Mesodermal cell (in vitro differentiated cells): ENCODE results near the gene KIAA1217.
A peak's percentile ranks its signal among the peaks of the same experiment; 100 is the strongest.

Experiments used
- H3K27ac ChIP-seq: 2 replicates; pipeline ENCODE4 v1.7.0; 2013; ENCODE audit warnings: mild to moderate bottlenecking, low read depth, low read length, moderate library complexity; ENCODE audit not compliant: severe bottlenecking
- H3K36me3 ChIP-seq: 2 replicates; pipeline ENCODE4 v1.7.1; 2013; ENCODE audit warnings: mild to moderate bottlenecking, low read length, moderate library complexity; ENCODE audit not compliant: control insufficient read depth, insufficient read depth
- H3K4me1 ChIP-seq: one replicate; pipeline ENCODE4 v1.7.1; 2013; ENCODE audit warnings: mild to moderate bottlenecking, low read length; ENCODE audit not compliant: insufficient read depth, control insufficient read depth, poor library complexity, severe bottlenecking
- H3K4me3 ChIP-seq: 2 replicates; pipeline ENCODE4 v1.7.0; 2013; ENCODE audit warnings: low read length, control low read depth, mild to moderate bottlenecking; ENCODE audit not compliant: insufficient read depth, poor library complexity, severe bottlenecking; ENCODE audit errors: extremely low read depth
- H3K9me3 ChIP-seq: 2 replicates; pipeline ENCODE4 v1.7.1; 2013; ENCODE audit warnings: mild to moderate bottlenecking, low read length, moderate library complexity; ENCODE audit not compliant: control insufficient read depth
- WGBS, 2 experiments: methylation state at CpG; one replicate each; pipeline ENCODE4 v1.1.5; 2013; ENCODE audit warnings: missing lambda C conversion rate in 2 of 2; ENCODE audit not compliant: insufficient coverage in 2 of 2; 5-methylcytosine and 5-hydroxymethylcytosine counted together

The KIAA1217 gene

GRCh38 chr10:24259365-24260130 is 50.6 kb downstream of the KIAA1217 start:
- Histone ChIP-seq H3K36me3 (peaks cover 4% of the 10 kb centered on the region), H3K4me3 (no peak overlapping the region), H3K27ac (no peak overlapping the region), H3K4me1 (peaks cover 31% of the 10 kb centered on the region), H3K9me3 (no peaks in the 10 kb centered on the region)
- whole genome bisulfite sequencing, 2 experiments, result 92 to 100% methylated on average over 3 to 4 of the region's 7 CpGs

GRCh38 chr10:24261627-24262026 is 52.7 kb downstream of the KIAA1217 start:
- WGBS, 2 experiments, result 93 to 100% methylated on average over 1 to 2 of the region's 3 CpGs
- Histone ChIP-seq H3K36me3 (peaks cover 4% of the 10 kb centered on the region), H3K4me1 (peaks cover 15% of the 10 kb centered on the region), H3K9me3 (no peaks in the 10 kb centered on the region), H3K4me3 (no peak overlapping the region), H3K27ac (no peak overlapping the region)

- peaks cover 12% of the 10 kb centered on the region for H3K4me1 ChIP-seq
- H3K9me3 ChIP-seq, result no peaks in the 10 kb centered on the region
- WGBS, 2 experiments, result 89 to 92% methylated on average over 3 to 5 of the region's 7 CpGs
- no peak overlapping the region for H3K4me3 ChIP-seq
- H3K36me3 ChIP-seq, result no peaks in the 10 kb centered on the region
- H3K27ac ChIP-seq, result peak overlapping the region; percentile 72
Measured at GRCh38 chr10:24262929-24263590, 54.1 kb downstream of the KIAA1217 start.

- Histone ChIP-seq H3K9me3 (no peaks in the 10 kb centered on the region), H3K27ac (no peak overlapping the region), H3K4me1 (peaks cover 10% of the 10 kb centered on the region), H3K4me3 (no peak overlapping the region), H3K36me3 (peaks cover 2% of the 10 kb centered on the region)
- 88% methylated on average over 1 of the region's 1 CpG; no CpG with 5 or more reads in 1 of the 2 experiments for WGBS, 2 experiments
Measured at GRCh38 chr10:24269476-24269875, 60.5 kb downstream of the KIAA1217 start.

- 93 to 100% methylated on average over 4 of the region's 7 CpGs for WGBS, 2 experiments
Measured at GRCh38 chr10:24272374-24272773, 63.4 kb downstream of the KIAA1217 start.

GRCh38 chr10:24277277-24277676 is 68.3 kb downstream of the KIAA1217 start:
- WGBS, 2 experiments, result 80 to 100% methylated on average over 1 of the region's 3 CpGs

More at GRCh38 chr10:24272374-24272773, 63.4 kb downstream of the KIAA1217 start:
- Histone ChIP-seq H3K9me3 (no peaks in the 10 kb centered on the region), H3K27ac (no peak overlapping the region), H3K36me3 (peaks cover 5% of the 10 kb centered on the region), H3K4me1 (peaks cover 10% of the 10 kb centered on the region), H3K4me3 (no peak overlapping the region)

GRCh38 chr10:24277771-24278170 is 68.8 kb downstream of the KIAA1217 start:
- peaks cover 2% of the 10 kb centered on the region for H3K36me3 ChIP-seq
- H3K4me1 ChIP-seq, result no peaks in the 10 kb centered on the region
- 93 to 97% methylated on average over 2 to 8 of the region's 9 CpGs for WGBS, 2 experiments
- peak overlapping the region; percentile 61 for H3K27ac ChIP-seq
- no peaks in the 10 kb centered on the region for H3K9me3 ChIP-seq
- H3K4me3 ChIP-seq, result no peak overlapping the region

More at GRCh38 chr10:24277277-24277676, 68.3 kb downstream of the KIAA1217 start:
- Histone ChIP-seq H3K9me3 (no peaks in the 10 kb centered on the region), H3K4me3 (no peak overlapping the region), H3K27ac (no peak overlapping the region), H3K4me1 (peaks cover 4% of the 10 kb centered on the region), H3K36me3 (peaks cover 2% of the 10 kb centered on the region)

GRCh38 chr10:24278176-24278889 is 69.4 kb downstream of the KIAA1217 start:
- Histone ChIP-seq H3K36me3 (peaks cover 2% of the 10 kb centered on the region), H3K27ac (peak overlapping the region; percentile 61), H3K9me3 (no peaks in the 10 kb centered on the region), H3K4me3 (no peak overlapping the region), H3K4me1 (no peaks in the 10 kb centered on the region)
- WGBS, 2 experiments, result 90% methylated on average over 2 to 4 of the region's 5 CpGs

GRCh38 chr10:24279166-24279565 is 70.2 kb downstream of the KIAA1217 start:
- no peak overlapping the region for H3K27ac ChIP-seq
- H3K9me3 ChIP-seq, result no peaks in the 10 kb centered on the region
- no peaks in the 10 kb centered on the region for H3K4me1 ChIP-seq
- no peak overlapping the region for H3K4me3 ChIP-seq
- peaks cover 2% of the 10 kb centered on the region for H3K36me3 ChIP-seq

- no peak overlapping the region for H3K27ac ChIP-seq
- peaks cover 12% of the 10 kb centered on the region for H3K36me3 ChIP-seq
- no peaks in the 10 kb centered on the region for H3K4me1 ChIP-seq
- 80% methylated on average over 1 of the region's 4 CpGs; no CpG with 5 or more reads in 1 of the 2 experiments for WGBS, 2 experiments
- no peak overlapping the region for H3K4me3 ChIP-seq
- peaks cover 5% of the 10 kb centered on the region for H3K9me3 ChIP-seq
Measured at GRCh38 chr10:24287559-24288195, 78.7 kb downstream of the KIAA1217 start.
